Stimulated activated CD8-positive, alpha-beta memory T cell treated with anti-CD3 and anti-CD28 coated beads, Interleukin-12 subunit alpha, Interleukin-12 subunit beta, amount 100 ng/mL, for 24 hours (primary cell): ENCODE measurements around the gene ROBO1.
"Not testable (repeated sequence)": the region's sequence is repeated elsewhere in the genome, so short reads cannot be mapped to it uniquely, and the experiment has no call there.

Source experiments
- DNase-seq: peaks from one replicate; pipeline ENCODE4 v3.0.0-alpha.2; 2020; ENCODE audit errors: extremely low read depth

The ROBO1 gene

DNA sequence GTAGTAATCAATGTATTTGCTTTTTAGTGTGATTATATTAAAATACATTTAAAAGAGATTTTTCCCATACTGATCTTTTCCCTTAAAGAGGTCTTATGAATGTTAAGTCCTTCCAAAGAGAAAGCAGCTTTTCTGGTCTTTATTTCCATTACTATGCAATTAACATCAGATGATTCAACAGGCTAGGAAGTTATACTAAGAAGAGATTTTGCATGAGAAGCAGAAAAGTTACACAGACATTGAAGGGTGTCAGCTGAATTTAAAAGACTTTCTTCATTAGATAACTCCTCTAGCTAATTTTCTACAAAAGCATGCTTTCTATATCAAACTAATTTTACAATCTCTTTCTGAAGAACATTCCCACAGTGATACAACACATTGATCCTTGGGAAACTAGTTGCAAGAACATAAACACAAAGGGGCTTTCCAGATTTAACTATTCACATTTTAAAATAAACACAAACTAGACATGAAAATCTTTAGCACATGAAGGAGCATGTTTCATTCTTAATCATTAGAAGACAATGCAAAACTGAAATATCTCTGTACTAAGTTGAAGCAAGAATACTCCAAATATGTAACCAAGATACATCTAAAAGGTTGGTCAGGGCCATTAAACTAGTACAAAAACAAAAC is 965.8 kb downstream of the ROBO1 start:
- no peak for DNase-seq

DNA sequence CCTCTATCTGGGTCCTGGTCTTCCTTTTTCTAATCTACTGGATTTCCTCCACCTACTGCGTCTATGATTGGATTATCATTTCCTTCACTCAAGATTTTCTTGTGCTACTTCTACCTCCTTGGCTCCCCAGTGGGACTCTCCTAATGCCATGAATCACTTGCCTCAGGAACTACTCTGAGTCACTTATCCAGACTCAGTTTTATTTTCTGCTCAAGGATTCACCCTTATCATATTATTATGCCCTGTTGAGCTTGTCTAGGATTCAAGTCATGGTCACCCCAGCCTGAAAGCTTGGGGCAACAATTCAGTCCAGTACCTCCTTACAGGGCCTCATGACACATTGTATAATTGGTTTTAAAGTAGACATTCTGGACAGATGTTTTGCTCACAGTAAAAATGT is 968.1 kb downstream of the ROBO1 start:
- no peak for DNase-seq

DNA sequence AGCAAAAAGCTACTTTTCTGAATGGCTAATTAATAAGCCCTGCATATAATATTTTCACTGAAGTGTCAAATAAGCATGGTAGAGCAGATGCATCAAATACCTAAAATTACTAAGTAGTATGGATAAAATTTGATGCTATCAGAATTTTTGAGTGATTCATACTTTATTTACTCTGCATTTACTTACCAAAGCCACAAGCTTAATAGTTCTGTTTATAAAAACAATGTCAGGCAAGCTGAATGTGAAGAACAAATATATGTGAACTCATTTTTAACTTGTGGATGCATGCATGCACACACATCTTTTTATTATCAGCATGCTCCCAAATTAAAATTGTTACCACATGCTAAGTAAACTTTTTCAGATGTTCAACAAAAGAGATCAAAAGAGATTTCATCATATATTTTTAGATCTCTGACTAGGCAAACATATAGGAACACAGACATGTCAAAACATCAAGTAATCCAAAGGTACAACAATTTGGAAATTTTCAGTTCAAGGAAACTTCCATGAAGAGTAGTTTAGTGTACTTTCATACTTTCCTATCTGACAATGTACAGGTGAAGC is 969.4 kb downstream of the ROBO1 start:
- DNase-seq: no peak

DNA sequence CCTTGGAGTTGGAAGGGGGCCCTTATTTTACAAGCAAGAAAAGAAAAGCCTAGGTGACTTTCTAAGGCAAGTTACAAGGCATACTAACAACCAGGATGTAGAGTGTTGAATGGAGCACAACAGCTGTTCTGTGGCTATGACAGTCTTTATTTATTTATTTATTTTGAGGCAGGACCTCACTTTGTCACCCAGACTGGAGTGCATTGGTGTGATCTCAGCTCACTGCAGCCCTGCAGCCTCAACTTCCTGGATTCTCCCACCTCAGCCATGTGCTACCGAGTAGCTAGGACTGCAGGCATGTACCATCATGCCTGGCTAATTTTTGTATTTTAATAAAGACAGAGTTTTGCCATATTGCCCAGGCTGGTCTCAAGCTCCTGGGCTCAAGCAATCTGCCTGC is 973.4 kb downstream of the ROBO1 start:
- DNase-seq: no peak

DNA sequence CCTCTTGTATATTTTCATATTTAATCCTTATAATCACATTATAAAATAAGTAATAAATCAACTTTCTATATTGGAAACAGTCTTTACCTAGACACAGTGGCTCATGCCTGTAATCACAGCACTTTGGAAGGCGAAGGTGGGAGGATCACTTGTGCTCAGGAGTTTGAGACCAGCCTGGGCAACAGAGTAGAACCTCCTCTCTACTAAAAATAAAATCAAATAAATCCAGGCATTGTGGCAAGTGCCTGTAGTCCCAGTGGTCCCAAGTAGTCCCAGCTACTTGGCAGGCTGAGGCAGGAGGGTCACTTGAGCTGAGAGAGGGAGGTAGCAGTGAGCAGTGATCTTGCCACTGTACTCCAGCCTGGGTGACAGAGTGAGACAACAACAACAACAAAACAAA is 975.1 kb downstream of the ROBO1 start:
- DNase-seq: no peak

DNA sequence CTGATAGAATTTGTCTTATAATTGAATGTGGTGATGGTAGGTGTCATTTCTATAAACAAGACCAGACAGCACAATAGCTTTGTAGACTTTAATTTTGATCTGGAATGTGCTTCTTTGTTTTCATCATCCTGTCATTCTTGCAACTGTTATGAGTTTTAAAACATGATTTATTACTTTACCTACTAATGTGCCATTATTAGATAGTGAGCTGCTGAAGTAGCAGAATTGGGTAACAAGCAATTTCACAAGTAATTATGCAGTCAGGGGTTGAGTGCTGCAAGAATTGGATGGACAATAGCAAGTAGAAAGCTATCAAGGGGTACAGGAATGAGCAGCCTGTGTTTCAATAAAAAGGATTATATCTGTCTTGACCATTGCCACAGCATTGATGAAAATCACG is 975.6 kb downstream of the ROBO1 start:
- DNase-seq: no peak

DNA sequence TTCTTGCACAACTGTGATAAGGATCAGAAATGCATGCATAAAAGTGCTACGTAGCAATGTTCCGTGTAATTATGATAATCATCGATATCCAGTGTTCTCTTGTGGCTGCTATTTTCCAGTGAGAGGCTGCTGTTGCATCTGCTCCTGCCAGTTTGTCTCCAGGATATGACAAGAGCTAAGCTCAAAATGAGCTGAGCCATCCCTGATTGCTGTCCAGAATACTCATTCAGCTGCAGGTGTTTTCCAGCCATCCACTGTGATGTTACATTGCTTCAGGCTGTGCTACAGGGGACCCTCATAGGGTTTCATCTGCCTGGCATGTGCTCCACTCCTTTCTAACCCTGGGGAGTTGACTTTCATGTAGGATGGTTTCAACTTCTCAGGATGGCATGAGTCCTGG is 976.0 kb downstream of the ROBO1 start:
- no peak for DNase-seq

DNA sequence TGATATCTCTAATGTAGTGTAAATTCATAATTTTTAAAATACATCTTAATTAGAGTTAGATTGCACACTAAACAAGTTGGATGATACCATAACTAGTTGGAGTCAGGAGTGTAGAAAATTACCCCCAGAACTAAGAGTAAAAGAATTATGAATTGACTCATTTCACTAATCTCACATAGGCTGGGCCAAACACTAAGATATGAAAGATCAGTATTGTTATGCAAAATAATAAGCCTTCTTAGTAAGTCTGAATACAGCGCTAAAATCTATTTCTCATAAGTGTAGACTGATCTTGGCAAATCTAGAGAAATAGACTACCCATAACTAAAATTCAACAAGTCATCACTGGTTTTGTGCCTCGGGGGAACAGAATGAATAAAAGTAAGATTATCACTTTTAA is 979.0 kb downstream of the ROBO1 start:
- no peak for DNase-seq

DNA sequence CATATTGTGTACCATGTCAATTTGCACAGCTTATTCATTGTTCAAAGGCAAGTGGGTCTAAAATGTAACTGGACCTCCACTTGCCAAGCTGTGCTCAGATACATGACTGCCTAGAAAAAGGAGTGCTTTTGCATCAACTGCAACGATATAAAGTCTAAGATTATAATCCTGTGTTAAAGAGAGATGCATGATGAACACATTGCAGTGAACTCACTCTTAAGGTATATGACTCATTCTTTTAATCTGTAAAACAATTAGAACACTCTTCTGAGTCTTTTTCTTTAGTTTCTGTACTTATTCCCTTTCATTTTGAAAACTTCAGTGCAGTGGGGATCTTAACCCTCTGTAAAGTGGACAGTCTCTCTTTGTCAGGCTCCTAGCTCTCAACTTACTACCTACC is 982.8 kb downstream of the ROBO1 start:
- no peak for DNase-seq

DNA sequence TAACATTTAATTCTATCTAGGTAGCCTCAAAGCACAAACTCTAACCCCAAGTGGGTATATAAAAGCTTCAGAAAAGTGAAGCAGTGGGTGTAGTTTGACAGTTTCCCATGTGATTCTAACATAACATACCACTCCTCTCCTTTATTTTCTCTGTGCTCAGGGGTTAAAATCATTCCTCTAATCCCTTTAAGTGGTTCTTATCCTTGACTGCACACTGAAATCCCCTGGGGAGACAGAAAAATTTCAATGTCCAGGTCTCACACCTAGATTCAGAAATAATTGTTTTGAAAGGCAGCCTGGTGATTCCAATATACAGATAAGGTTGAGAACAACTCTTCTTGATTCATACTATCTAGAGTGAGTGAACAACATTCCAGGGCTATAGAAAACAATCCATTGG is 986.4 kb downstream of the ROBO1 start:
- DNase-seq: no peak

DNA sequence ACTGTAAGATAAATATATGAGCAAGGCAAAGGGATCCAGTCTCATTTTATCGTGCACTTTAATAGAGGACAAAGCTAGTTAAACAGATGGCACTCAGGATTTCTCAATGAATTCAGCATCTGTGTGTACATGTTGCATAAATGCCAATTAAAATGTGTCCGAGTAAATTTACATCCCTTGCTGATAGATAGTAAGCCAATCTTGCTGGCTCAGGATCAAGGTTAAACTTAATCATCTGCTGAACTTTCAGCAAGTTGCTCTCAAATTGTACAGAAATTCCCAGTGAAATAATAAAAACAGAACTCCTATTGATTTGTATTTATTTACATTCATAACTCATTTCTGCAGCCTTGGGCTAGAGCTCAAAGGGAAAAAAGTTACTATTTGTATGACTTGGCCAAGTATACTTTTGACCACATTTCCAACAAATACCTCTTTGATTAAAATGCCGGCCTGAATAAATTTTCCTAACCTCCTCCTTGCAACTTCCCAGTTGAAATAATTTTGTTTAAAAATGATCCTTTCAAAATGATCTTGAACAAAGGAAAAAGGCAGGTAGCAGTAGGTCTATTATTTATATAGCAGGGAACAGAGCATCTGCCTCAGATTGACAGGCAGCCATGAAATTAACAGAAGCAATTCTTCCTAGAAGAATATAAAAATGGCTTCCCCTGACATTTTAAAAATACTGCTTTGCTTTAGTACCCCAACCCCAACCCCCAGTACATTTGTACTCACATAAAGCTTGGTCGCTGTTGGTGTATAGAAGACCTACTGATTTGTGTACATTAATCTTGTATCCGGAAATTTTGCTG is 1001.9 kb downstream of the ROBO1 start:
- no peak for DNase-seq

DNA sequence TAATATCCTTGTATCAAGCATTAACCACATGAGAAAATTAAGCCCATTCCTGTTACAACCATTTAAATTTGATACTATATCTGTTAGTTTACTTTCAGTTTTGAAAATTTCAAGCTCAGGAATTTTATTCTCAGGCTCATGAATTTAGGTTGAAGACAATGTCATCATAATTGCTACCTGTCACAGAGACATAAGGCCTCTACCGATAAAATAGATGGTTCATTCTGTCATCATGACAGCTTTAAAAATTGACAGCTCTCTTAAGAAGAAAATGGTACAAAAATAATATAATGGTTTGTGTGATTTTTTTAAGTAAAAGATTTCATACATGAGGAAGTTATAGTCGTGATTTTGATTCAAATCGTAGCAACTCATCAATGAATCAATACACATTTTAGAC is 1003.2 kb downstream of the ROBO1 start:
- DNase-seq: no peak

DNA sequence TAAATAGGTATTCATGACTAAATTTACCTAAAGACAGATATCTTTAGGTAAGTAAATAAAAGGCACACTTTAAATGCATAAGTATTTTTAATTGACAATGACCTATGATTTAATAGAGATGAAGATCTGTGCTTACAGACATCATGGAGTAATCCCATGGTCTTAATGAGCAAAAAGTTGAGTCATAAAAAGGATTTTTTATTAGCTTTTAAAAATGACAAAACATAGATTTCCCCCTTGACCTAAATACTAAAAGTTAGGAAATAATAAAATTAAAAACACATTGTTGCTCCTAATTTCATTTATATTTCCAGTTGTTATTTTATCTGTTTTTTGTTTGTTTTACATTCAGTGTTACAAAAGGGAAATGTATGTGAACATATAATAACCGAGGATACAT is 1005.7 kb downstream of the ROBO1 start:
- no peak for DNase-seq

DNA sequence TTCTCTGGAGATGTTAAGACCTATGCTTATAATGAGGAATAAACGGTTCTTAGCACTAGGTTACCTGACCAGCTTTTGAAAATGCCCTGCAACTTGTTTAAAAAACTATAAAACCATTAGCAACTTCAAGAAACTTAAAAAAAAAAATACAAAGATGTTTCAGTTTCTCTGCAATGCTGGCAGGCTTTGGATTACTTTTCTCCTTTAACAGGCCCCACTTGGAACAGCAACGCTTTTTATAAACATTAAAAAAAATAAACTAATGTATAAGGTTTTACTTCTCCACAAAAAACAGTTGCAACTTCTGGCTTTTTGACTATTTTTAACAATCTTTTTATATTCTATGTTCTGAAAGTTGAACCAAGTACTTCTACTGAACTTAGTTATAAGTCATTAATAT is 1006.7 kb downstream of the ROBO1 start:
- DNase-seq: no peak

DNA sequence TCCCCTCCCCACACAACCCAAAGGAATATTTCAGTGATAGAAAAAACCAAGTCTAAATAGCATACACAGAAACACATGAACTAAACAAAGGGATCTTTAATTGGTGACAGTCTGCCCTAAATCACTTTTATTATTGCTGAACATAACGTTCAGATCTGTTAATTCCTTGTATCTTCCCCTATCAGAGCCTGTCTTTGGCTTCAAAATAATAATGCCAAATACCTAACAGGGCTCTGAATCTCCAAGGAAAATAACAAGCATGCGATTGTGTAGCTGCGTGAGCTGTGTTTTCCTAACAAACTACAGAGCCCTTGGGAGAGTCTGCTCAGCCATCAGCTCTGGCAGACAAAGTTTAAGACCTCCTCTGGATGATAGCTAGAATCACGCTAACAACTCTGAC is 1010.1 kb downstream of the ROBO1 start:
- DNase-seq: no peak

DNA sequence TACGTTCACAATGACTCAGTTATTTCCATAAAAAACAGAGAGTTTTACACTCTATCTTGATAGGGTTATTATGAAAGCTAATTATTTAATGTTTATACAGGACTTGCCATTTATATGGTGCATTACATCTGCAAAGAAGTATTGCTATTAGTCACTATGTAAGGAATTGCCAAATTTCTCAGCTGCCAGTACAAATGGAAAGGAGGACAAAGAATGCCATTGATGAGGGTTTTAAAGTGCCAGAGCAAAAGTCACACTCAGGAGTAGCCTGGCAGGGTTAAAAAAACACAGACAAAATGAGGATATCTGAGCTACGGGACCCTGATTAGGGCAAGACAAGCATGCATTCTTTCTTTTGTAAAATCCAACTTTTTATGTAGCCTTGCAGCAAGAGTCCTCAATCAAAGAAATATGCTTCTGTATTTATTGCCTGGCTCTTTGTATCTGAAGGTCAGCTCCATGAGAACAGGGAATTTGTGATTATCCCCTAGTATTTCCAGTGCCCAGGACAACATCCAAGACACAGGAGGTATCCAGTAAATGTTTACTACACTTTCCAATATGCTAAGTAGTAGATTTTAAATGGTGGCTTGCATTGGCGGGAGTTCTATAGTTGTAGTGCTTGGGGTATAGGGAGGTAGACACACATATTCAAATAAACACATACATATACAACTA is 1013.6 kb downstream of the ROBO1 start:
- no peak for DNase-seq

DNA sequence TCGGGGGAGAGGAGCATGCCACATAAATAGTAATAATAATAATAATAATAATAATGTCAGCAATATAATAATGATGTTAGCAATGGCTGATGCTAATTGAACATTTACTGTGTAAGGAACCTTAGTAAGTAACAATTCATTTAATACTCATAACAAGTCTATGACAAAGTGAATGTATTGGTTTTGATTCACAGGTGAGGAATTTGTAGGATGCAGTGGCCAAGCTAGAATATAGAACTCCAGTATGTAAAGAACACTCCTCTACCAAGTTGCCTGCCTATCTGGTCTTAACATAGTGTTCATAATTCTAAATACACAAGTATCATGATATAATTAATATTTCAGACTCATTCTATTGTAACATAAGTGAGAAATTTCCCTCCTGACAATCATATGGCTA is 1016.5 kb downstream of the ROBO1 start:
- no peak for DNase-seq

DNA sequence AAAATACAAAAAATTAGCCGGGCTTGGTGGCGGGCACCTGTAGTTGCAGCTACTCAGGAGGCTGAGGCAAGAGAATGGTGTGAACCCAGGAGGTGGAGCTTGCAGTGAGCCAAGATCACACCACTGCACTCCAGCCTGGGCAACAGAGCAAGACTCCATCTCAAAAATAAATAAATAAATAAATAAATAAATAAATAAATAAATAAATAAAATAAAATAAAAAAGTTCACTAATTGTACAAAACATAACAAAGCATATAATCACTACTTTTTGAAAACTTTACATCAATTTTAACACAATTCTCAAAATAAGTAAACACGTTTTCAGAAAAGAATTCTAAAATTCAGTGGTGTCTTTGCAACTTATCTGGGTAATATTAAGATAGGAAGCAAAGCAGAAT is 1017.5 kb downstream of the ROBO1 start:
- not testable (repeated sequence) for DNase-seq

DNA sequence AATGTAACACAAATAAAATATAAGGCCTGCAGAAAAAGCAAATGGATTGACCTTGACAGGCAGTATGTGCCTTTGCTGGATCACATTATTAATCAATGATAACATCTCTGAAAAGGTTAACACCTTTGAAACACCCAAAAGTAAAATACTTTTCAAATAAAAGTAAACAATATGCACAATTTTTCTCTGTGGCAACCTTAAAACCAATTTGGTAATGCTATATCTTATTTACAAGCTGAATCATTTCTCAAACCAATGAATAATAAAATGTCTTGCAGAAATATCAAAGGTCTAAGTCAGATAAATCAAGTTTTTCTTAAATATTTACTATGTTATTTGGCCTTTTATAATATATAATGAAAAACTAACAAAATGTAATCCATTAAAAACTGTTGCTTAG is 1018.7 kb downstream of the ROBO1 start:
- no peak for DNase-seq

DNA sequence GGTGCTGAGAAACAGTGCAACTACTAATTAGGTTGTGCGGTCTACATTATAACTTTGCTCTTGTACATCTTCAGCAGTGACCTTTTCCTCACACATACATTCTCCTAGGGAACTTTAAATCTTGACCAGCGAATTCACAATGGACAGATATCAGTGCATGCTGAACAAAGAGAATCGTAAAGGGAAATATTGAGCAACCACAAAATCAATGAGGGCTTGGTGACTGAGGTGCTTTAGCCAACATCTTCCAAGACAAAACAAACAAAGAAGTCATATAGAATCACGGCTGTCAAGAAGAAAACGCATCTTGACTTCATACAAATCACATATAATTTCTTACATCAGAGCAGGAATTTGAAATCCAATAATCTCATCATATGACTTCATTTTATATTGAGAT is 1022.0 kb downstream of the ROBO1 start:
- DNase-seq: no peak

DNA sequence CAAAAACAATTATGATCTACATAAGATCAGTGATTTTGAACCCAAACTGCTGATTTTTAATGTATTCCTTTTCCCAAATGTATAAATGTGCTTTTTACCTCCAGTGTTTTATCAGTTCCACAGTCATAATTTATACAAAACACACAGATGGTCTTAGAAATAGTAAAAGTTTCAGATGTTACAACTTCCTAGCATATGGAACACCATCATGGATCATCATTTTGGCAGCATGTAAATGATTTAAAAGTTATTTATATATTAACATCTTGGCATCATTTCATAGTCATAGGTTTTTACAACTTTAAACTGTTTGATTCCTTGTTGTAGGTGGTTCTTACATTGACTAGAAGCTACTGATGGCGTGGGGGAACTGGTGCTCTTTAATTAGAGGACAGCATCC is 1025.3 kb downstream of the ROBO1 start:
- no peak for DNase-seq

DNA sequence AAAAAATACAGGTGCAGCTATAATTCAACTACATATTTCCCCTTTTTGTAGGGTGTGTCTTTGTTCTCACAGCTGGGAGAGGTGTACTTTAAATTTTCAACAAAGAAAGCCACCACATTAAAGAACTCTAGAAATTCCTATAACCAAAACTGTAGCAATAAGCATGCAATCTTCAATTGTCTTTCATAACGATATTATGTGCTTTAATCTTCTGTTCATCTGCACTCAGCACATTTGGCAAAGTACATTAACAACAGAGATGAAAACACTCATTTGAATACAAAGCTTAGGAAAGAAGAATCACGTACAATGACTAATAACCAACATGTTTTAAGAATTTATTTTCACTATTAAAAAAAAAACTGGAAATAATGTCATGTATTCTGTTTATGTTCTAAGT is 1025.8 kb downstream of the ROBO1 start:
- no peak for DNase-seq
